Neural crest cell (in vitro differentiated cells): Measurements from ENCODE around the gene MRPL51. TPM values are rescaled to one million over a fixed set of nuclear protein-coding genes. Genes with fewer than 3 reads are reported as not detected.
"Not testable (repeated sequence)": the region's sequence is repeated elsewhere in the genome, so short reads cannot be mapped to it uniquely, and the experiment has no call there.

ENCODE experiments used
- DNase-seq: peaks from one replicate; pipeline ENCODE4 v3.0.0; 2021; ENCODE audit warnings: low read depth, mixed read lengths, low spot score
- H3K27ac Mint-ChIP-seq: one replicate; pipeline ENCODE4 v1.8.0; 2021; ENCODE audit warnings: mild to moderate bottlenecking, mixed read lengths; ENCODE audit not compliant: unreplicated experiment
- H3K27me3 Mint-ChIP-seq: 2 replicates; pipeline ENCODE4 v1.8.0; 2021; ENCODE audit warnings: low read depth, mild to moderate bottlenecking, mixed read lengths
- H3K36me3 Mint-ChIP-seq: 2 replicates; pipeline ENCODE4 v1.8.0; 2021; ENCODE audit warnings: low read depth, mild to moderate bottlenecking, mixed read lengths
- H3K4me1 Mint-ChIP-seq: 2 replicates; pipeline ENCODE4 v1.8.0; 2021; ENCODE audit warnings: mixed read lengths
- H3K4me3 Mint-ChIP-seq: one replicate; pipeline ENCODE4 v1.8.0; 2021; ENCODE audit warnings: mild to moderate bottlenecking, mixed read lengths
- H3K9me3 Mint-ChIP-seq: 2 replicates; pipeline ENCODE4 v1.8.0; 2021; ENCODE audit warnings: mixed read lengths
- total RNA-seq: library from RNA; stranded (reverse); gene quantifications from 2 replicates; pipeline ENCODE4 v1.2.1, GENCODE V29; 2021
- TF ChIP-seq, protein P1 (sequence below): fragments of 200-600 bp; sonication (generic); conservative IDR thresholded peaks from 2 replicates; pipeline ENCODE4 v1.5.0; 2021; ENCODE audit warnings: antibody characterized with exemption, mild to moderate bottlenecking

Gene MRPL51
- total RNA-seq, 1 donor from 2014 or later, result 272 TPM

DNA sequence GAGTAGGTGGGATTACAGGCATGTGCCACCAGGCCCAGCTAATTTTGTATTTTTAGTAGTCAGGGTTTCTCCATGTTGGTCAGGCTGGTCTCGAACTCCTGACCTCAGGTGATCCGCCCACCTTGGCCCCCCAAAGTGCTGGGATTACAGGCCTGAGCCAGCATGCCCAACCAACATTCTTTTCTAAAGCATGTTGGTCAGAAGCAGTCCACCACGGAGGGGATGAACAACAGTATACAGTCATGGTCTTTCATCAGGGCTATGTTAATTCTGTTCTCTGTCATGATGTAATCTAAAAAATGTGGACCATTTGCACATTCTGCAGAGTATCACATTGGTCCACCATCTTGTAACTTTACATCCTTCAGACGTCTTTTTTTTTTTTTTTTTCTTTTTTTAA is 3.6 kb downstream of the MRPL51 start:
- TF ChIP-seq, protein P1, sequence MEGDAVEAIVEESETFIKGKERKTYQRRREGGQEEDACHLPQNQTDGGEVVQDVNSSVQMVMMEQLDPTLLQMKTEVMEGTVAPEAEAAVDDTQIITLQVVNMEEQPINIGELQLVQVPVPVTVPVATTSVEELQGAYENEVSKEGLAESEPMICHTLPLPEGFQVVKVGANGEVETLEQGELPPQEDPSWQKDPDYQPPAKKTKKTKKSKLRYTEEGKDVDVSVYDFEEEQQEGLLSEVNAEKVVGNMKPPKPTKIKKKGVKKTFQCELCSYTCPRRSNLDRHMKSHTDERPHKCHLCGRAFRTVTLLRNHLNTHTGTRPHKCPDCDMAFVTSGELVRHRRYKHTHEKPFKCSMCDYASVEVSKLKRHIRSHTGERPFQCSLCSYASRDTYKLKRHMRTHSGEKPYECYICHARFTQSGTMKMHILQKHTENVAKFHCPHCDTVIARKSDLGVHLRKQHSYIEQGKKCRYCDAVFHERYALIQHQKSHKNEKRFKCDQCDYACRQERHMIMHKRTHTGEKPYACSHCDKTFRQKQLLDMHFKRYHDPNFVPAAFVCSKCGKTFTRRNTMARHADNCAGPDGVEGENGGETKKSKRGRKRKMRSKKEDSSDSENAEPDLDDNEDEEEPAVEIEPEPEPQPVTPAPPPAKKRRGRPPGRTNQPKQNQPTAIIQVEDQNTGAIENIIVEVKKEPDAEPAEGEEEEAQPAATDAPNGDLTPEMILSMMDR, result no peak
- H3K9me3 Mint-ChIP-seq, result no peaks in the 10 kb centered on the region

DNA sequence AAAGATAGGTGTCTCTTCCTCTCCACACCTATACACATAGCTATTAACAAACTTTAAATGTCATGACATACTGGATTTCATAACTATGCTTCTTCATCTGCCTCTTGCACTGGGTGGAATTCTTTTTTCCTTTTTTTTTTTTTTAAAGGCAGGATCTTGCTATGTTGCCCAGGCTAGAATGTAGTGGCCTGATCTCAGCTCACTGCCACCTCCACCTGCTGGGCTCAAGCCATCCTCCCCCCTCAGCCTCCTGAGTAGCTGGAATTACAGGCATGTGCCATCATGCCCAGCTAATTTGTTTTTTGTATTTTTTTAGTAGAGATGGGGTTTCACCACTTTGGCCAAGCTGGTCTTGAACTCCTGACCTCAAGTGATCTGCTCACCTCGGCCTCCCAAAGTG is 4.8 kb downstream of the MRPL51 start:
- DNase-seq, result no peak
- Mint-ChIP-seq H3K4me1 (peaks cover 14% of the 10 kb centered on the region), H3K36me3 (peaks cover 2% of the 10 kb centered on the region), H3K4me3 (no peak overlapping the region), H3K27ac (no peak overlapping the region), H3K27me3 (no peaks in the 10 kb centered on the region), H3K9me3 (no peaks in the 10 kb centered on the region)
- TF ChIP-seq, protein P1, result no peak

More for the DNA sequence above, 3.6 kb downstream of the MRPL51 start:
- H3K27me3 Mint-ChIP-seq, result no peaks in the 10 kb centered on the region
- H3K36me3 Mint-ChIP-seq, result peaks cover 2% of the 10 kb centered on the region
- no peak for DNase-seq
- peaks cover 17% of the 10 kb centered on the region for H3K4me1 Mint-ChIP-seq
- H3K4me3 Mint-ChIP-seq, result no peak overlapping the region
- no peak overlapping the region for H3K27ac Mint-ChIP-seq

DNA sequence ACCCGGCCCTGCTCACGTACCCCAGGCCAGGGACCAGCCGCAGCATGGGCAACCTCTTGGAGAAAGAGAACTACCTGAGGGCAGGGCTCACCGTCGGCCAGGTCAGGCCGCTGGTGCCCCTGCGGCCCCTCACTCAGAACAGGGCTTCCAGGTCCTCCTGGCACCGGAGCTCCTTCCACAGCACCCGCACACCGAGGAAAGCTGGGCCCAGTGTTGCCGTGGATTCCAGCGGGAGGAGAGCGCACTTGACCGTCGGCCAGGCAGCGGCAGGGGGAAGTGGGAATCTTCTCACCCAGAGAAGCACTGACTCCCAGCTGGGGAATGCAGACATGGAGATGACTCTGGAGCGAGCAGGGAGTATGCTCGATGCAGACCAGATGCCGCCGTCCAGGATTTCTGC is 14.6 kb downstream of the MRPL51 start:
- Mint-ChIP-seq H3K27ac (no peak overlapping the region), H3K9me3 (no peaks in the 10 kb centered on the region), H3K4me3 (no peak overlapping the region), H3K27me3 (peaks cover 6% of the 10 kb centered on the region), H3K4me1 (peaks cover 5% of the 10 kb centered on the region), H3K36me3 (no peaks in the 10 kb centered on the region)
- no peak for DNase-seq
- TF ChIP-seq, protein P1, result no peak

DNA sequence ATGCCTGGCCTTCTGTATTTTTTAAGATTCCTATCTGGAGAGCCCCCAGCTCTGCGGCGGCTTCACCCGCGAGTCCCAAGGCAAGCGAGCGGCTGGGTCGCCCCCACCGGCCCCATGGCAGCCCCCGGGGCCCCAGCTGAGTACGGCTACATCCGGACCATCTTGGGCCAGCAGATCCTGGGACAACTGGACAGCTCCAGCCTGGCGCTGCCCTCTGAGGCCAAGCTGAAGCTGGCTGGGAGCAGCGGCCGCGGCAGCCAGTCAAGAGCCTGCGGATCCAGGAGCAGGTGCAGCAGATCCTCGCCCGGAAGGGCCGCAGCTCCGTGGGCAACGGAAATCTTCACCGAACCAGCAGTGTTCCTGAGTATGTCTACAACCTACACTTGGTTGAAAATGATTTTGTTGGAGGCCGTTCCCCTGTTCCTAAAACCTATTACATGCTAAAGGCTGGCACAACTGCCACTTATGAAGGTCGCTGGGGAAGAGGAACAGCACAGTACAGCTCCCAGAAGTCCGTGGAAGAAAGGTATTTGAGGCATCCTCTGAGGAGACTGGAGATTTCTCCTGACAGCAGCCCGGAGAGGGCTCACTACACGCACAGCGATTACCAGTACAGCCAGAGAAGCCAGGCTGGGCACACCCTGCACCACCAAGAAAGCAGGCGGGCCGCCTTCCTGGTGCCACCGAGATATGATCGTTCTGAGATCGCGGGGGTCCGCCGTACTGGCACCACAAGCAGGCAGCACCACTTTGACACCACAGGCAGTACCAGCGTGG is 15.3 kb downstream of the MRPL51 start:
- H3K27me3 Mint-ChIP-seq, H3K9me3 Mint-ChIP-seq, DNase-seq, H3K36me3 Mint-ChIP-seq, H3K4me1 Mint-ChIP-seq, H3K4me3 Mint-ChIP-seq, H3K27ac Mint-ChIP-seq: not testable (repeated sequence)

DNA sequence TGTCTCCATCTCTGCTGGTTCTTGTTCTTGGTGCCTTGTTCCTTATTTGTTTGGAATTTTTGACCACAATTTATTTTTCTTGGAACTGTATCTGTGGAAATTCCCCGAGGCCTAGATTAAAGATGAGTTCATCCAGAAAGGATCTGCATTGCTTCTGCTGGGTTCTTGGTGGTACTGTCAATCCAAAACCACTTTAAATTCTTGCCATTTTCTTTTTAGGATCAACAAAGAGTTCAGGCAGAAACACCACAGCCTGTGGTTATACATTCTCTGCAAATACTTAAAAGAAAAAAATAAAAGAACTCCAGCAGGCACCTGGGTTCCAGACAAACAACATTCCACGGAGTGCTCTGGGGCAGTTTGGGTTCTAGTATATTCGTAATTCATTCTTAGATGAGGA is 16.6 kb downstream of the MRPL51 start:
- Mint-ChIP-seq H3K4me3 (no peak overlapping the region), H3K36me3 (no peaks in the 10 kb centered on the region), H3K27me3 (peaks cover 6% of the 10 kb centered on the region), H3K9me3 (no peaks in the 10 kb centered on the region), H3K27ac (no peak overlapping the region), H3K4me1 (peaks cover 5% of the 10 kb centered on the region)
- DNase-seq, result no peak
- TF ChIP-seq, protein P1, result no peak

DNA sequence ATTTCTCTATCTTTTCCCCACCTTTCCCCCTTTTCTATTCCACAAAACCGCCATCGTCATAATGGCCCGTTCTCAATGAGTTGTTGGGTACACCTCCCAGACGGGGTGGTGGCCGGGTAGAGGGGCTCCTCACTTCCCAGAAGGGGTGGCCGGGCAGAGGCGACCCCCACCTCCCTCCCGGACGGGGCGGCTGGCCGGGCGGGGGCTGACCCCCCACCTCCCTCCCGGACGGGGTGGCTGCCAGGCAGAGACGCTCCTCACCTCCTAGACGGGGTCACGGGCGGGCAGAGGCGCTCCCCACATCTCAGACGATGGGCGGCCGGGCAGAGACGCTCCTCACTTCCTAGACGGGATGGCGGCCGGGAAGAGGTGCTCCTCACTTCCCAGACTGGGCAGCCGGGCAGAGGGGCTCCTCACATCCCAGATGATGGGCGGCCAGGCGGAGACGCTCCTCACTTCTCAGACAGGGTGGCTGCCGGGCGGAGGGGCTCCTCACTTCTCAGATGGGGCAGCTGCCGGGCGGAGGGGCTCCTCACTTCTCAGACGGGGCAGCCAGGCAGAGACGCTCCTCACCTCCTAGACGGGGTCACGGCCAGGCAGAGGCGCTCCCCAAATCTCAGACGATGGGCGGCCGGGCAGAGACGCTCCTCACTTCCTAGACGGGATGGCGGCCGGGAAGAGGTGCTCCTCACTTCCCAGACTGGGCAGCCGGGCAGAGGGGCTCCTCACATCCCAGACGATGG is 17.7 kb downstream of the MRPL51 start:
- H3K27me3 Mint-ChIP-seq, H3K36me3 Mint-ChIP-seq, DNase-seq, H3K4me3 Mint-ChIP-seq, H3K9me3 Mint-ChIP-seq, H3K27ac Mint-ChIP-seq: not testable (repeated sequence)
- peaks cover 14% of the 10 kb centered on the region for H3K4me1 Mint-ChIP-seq
